Activated T-cell treated with anti-CD3 and anti-CD28 coated beads, Interleukin-2, amount 50 U/mL, for 24 hours (primary cell): ENCODE results near the gene COL1A2.
A peak's percentile ranks its signal among the peaks of the same experiment; 100 is the strongest.

Experiments
- DNase-seq: peaks from one replicate; pipeline ENCODE4 v3.0.0-alpha.2; 2020
- H3K27ac Mint-ChIP-seq: 2 replicates; pipeline ENCODE4 v1.8.0; 2020; ENCODE audit warnings: mild to moderate bottlenecking, mixed read lengths
- H3K27me3 Mint-ChIP-seq: 2 replicates; pipeline ENCODE4 v1.8.0; 2020; ENCODE audit warnings: mixed read lengths
- H3K36me3 Mint-ChIP-seq: 2 replicates; pipeline ENCODE4 v1.8.0; 2020; ENCODE audit warnings: low read depth, mixed read lengths
- H3K4me1 Mint-ChIP-seq: 2 replicates; pipeline ENCODE4 v1.8.0; 2020; ENCODE audit warnings: low read depth, mixed read lengths
- H3K4me3 Mint-ChIP-seq: 2 replicates; pipeline ENCODE4 v1.8.0; 2020; ENCODE audit warnings: mild to moderate bottlenecking, moderate library complexity, mixed read lengths
- H3K9me3 Mint-ChIP-seq: 2 replicates; pipeline ENCODE4 v1.8.0; 2020; ENCODE audit warnings: mixed read lengths

COL1A2 gene

GRCh38 chr7:94393246-94394108 is 1.2 kb upstream of the COL1A2 start:
- peaks cover 28% of the 10 kb centered on the region for H3K27me3 Mint-ChIP-seq
- no peak for DNase-seq
- no peak overlapping the region for H3K27ac Mint-ChIP-seq
- H3K9me3 Mint-ChIP-seq = no peaks in the 10 kb centered on the region
- H3K4me1 Mint-ChIP-seq = peaks cover 24% of the 10 kb centered on the region
- no peaks in the 10 kb centered on the region for H3K36me3 Mint-ChIP-seq
- H3K4me3 Mint-ChIP-seq = no peak overlapping the region

- peaks cover 28% of the 10 kb centered on the region for H3K27me3 Mint-ChIP-seq
- H3K4me1 Mint-ChIP-seq = peaks cover 24% of the 10 kb centered on the region
- H3K4me3 Mint-ChIP-seq = no peak overlapping the region
- no peaks in the 10 kb centered on the region for H3K9me3 Mint-ChIP-seq
- no peaks in the 10 kb centered on the region for H3K36me3 Mint-ChIP-seq
- H3K27ac Mint-ChIP-seq = no peak overlapping the region
- peak; percentile 28 for DNase-seq
These were observed 622 bp upstream of the COL1A2 start for GRCh38 chr7:94394109-94394436.

- peak overlapping the region; percentile 45 for H3K4me3 Mint-ChIP-seq
These were observed 694 bp downstream of the COL1A2 start for GRCh38 chr7:94395141-94396036.

GRCh38 chr7:94396037-94396431 is 1.3 kb downstream of the COL1A2 start:
- Mint-ChIP-seq H3K36me3 (no peaks in the 10 kb centered on the region), H3K4me3 (no peak overlapping the region), H3K27ac (no peak overlapping the region), H3K4me1 (peaks cover 24% of the 10 kb centered on the region), H3K9me3 (no peaks in the 10 kb centered on the region), H3K27me3 (peaks cover 39% of the 10 kb centered on the region)
- no peak for DNase-seq

More at GRCh38 chr7:94395141-94396036, 694 bp downstream of the COL1A2 start:
- H3K36me3 Mint-ChIP-seq = no peaks in the 10 kb centered on the region
- DNase-seq = peak; percentile 31
- H3K4me1 Mint-ChIP-seq = peaks cover 24% of the 10 kb centered on the region
- no peak overlapping the region for H3K27ac Mint-ChIP-seq
- H3K9me3 Mint-ChIP-seq = no peaks in the 10 kb centered on the region
- peaks cover 33% of the 10 kb centered on the region for H3K27me3 Mint-ChIP-seq

GRCh38 chr7:94396596-94396995 is 1.9 kb downstream of the COL1A2 start:
- DNase-seq = no peak
- H3K9me3 Mint-ChIP-seq = no peaks in the 10 kb centered on the region
- H3K27me3 Mint-ChIP-seq = peaks cover 40% of the 10 kb centered on the region
- no peak overlapping the region for H3K27ac Mint-ChIP-seq
- no peak overlapping the region for H3K4me3 Mint-ChIP-seq
- peaks cover 24% of the 10 kb centered on the region for H3K4me1 Mint-ChIP-seq
- H3K36me3 Mint-ChIP-seq = no peaks in the 10 kb centered on the region

- Mint-ChIP-seq H3K27ac (no peak overlapping the region), H3K27me3 (peaks cover 40% of the 10 kb centered on the region), H3K4me1 (peaks cover 13% of the 10 kb centered on the region), H3K36me3 (no peaks in the 10 kb centered on the region), H3K4me3 (no peak overlapping the region), H3K9me3 (no peaks in the 10 kb centered on the region)
- DNase-seq = no peak
These were observed 3.0 kb downstream of the COL1A2 start for GRCh38 chr7:94397722-94398121.

- no peak for DNase-seq
- H3K27ac Mint-ChIP-seq = no peak overlapping the region
- peaks cover 40% of the 10 kb centered on the region for H3K27me3 Mint-ChIP-seq
- no peaks in the 10 kb centered on the region for H3K9me3 Mint-ChIP-seq
- H3K4me3 Mint-ChIP-seq = no peak overlapping the region
- H3K4me1 Mint-ChIP-seq = peaks cover 10% of the 10 kb centered on the region
- no peaks in the 10 kb centered on the region for H3K36me3 Mint-ChIP-seq
These were observed 4.1 kb downstream of the COL1A2 start for GRCh38 chr7:94398841-94399240.

GRCh38 chr7:94400022-94400421 is 5.3 kb downstream of the COL1A2 start:
- peaks cover 40% of the 10 kb centered on the region for H3K27me3 Mint-ChIP-seq
- peaks cover 6% of the 10 kb centered on the region for H3K4me1 Mint-ChIP-seq
- no peak for DNase-seq
- H3K27ac Mint-ChIP-seq = no peak overlapping the region
- no peaks in the 10 kb centered on the region for H3K36me3 Mint-ChIP-seq
- no peaks in the 10 kb centered on the region for H3K9me3 Mint-ChIP-seq
- H3K4me3 Mint-ChIP-seq = no peak overlapping the region

- no peak for DNase-seq
- Mint-ChIP-seq H3K9me3 (no peaks in the 10 kb centered on the region), H3K27ac (no peak overlapping the region), H3K27me3 (peaks cover 34% of the 10 kb centered on the region), H3K4me1 (no peaks in the 10 kb centered on the region), H3K4me3 (no peak overlapping the region), H3K36me3 (no peaks in the 10 kb centered on the region)
These were observed 6.1 kb downstream of the COL1A2 start for GRCh38 chr7:94400643-94401427.

- Mint-ChIP-seq H3K27me3 (peaks cover 31% of the 10 kb centered on the region), H3K36me3 (no peaks in the 10 kb centered on the region), H3K27ac (no peak overlapping the region), H3K9me3 (no peaks in the 10 kb centered on the region), H3K4me3 (no peak overlapping the region), H3K4me1 (no peaks in the 10 kb centered on the region)
- no peak for DNase-seq
These were observed 6.7 kb downstream of the COL1A2 start for GRCh38 chr7:94401428-94401814.

- Mint-ChIP-seq H3K27me3 (peaks cover 26% of the 10 kb centered on the region), H3K36me3 (no peaks in the 10 kb centered on the region), H3K27ac (no peak overlapping the region), H3K4me1 (no peaks in the 10 kb centered on the region), H3K4me3 (no peak overlapping the region), H3K9me3 (no peaks in the 10 kb centered on the region)
- DNase-seq = no peak
These were observed 8.9 kb downstream of the COL1A2 start for GRCh38 chr7:94403546-94403945.

- Mint-ChIP-seq H3K4me3 (no peak overlapping the region), H3K27ac (no peak overlapping the region), H3K4me1 (no peaks in the 10 kb centered on the region), H3K27me3 (peaks cover 20% of the 10 kb centered on the region), H3K9me3 (no peaks in the 10 kb centered on the region), H3K36me3 (no peaks in the 10 kb centered on the region)
- DNase-seq = no peak
These were observed 10.8 kb downstream of the COL1A2 start for GRCh38 chr7:94405506-94405905.

GRCh38 chr7:94406696-94407095 is 12.0 kb downstream of the COL1A2 start:
- Mint-ChIP-seq H3K4me1 (no peaks in the 10 kb centered on the region), H3K9me3 (no peaks in the 10 kb centered on the region), H3K4me3 (no peak overlapping the region), H3K36me3 (no peaks in the 10 kb centered on the region), H3K27ac (no peak overlapping the region), H3K27me3 (peaks cover 13% of the 10 kb centered on the region)
- no peak for DNase-seq

GRCh38 chr7:94409200-94409948 is 14.7 kb downstream of the COL1A2 start:
- no peaks in the 10 kb centered on the region for H3K27me3 Mint-ChIP-seq
- no peak overlapping the region for H3K4me3 Mint-ChIP-seq
- H3K36me3 Mint-ChIP-seq = no peaks in the 10 kb centered on the region
- no peak for DNase-seq
- H3K27ac Mint-ChIP-seq = no peak overlapping the region
- H3K4me1 Mint-ChIP-seq = no peaks in the 10 kb centered on the region
- H3K9me3 Mint-ChIP-seq = no peaks in the 10 kb centered on the region
